Osteocyte (in vitro differentiated cells): ENCODE results near the gene MYH1. TPM values are rescaled to one million over a fixed set of nuclear protein-coding genes. Genes with fewer than 3 reads are reported as not detected.

Experiments
- total RNA-seq: library from RNA; stranded (reverse); gene quantifications from 2 replicates; pipeline ENCODE4 v1.2.1, GENCODE V29; 2021

The MYH1 gene
- total RNA-seq, 1 donor from 2014 or later = not detected

Other genes starting within 250 kb of the MYH1 start
- gene MYH13, start 145.5 kb downstream of the MYH1 start, total RNA-seq = not detected in 2 replicates
- not detected in 2 replicates for gene MYH8, start 96.6 kb downstream of the MYH1 start, total RNA-seq
- gene MYH4, start 49.0 kb downstream of the MYH1 start, total RNA-seq = not detected in 2 replicates
- not detected in 2 replicates for gene MYH2, start 31.1 kb upstream of the MYH1 start, total RNA-seq
- gene MYH3, start 138.8 kb upstream of the MYH1 start, total RNA-seq = 2.4 and 3.2 TPM in 2 replicates
- 26.8 and 27.4 TPM in 2 replicates for gene SCO1, start 179.0 kb upstream of the MYH1 start, total RNA-seq
- 12.7 and 13.1 TPM in 2 replicates for gene ADPRM, start 179.1 kb upstream of the MYH1 start, total RNA-seq
- 6.8 and 8.1 TPM in 2 replicates for gene TMEM220, start 211.5 kb upstream of the MYH1 start, total RNA-seq